ENCODE measurements around the gene MRPS2.
"Not testable (repeated sequence)": the region's sequence is repeated elsewhere in the genome, so short reads cannot be mapped to it uniquely, and the experiment has no call there.

MRPS2 gene

DNA sequence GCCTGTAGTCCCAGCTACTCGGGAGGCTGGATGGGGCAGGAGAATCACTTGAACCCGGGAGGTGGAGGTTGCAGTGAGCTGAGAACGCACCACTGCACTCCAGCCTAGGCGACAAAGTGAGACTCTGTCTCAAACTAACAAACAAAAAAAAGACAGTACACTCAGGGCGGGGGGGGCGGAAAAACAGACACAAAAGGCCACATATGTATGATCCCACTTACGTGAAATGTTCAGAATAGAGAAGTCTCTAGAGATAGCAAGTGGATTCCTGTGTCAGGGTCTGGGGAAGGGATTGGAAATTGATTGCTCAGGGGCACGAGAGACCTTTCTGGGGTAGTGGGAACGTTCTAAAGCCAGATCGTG is 11.7 kb downstream of the MRPS2 start:
- Histone ChIP-seq H4K20me1 (ENCODE audit: insufficient read depth, low read length) (no peaks in the 10 kb centered on the region), H3K27ac (ENCODE audit: low read depth, low read length, poor library complexity, severe bottlenecking) (no peak overlapping the region), H3K9me3 (ENCODE audit: low read length) (peaks cover 6% of the 10 kb centered on the region; the same call in 1 of the 2 replicates), H3K27me3 (ENCODE audit: insufficient read depth, low read length) (peaks cover 11% of the 10 kb centered on the region; the same call in 1 of the 2 replicates), H3K4me3 (ENCODE audit: low read depth, low read length, poor library complexity, severe bottlenecking) (no peak overlapping the region), H3K9ac (ENCODE audit: low read length) (no peak overlapping the region), H3K36me3 (ENCODE audit: insufficient read depth, low read length) (no peaks in the 10 kb centered on the region; the same call in 1 of the 2 replicates), H2AFZ (ENCODE audit: low read length) (no peak overlapping the region), H3K79me2 (ENCODE audit: insufficient read depth, low read length) (no peaks in the 10 kb centered on the region), H3K9me2 (ENCODE audit: low read depth, low read length) (no peaks in the 10 kb centered on the region), H3K4me2 (ENCODE audit: low read length) (no peak overlapping the region), H3F3A (ENCODE audit: insufficient read depth, low read length) (no peaks in the 10 kb centered on the region), H3K4me1 (ENCODE audit: insufficient read depth, low read length, severe bottlenecking) (no peaks in the 10 kb centered on the region)
- TF ChIP-seq, protein P1, sequence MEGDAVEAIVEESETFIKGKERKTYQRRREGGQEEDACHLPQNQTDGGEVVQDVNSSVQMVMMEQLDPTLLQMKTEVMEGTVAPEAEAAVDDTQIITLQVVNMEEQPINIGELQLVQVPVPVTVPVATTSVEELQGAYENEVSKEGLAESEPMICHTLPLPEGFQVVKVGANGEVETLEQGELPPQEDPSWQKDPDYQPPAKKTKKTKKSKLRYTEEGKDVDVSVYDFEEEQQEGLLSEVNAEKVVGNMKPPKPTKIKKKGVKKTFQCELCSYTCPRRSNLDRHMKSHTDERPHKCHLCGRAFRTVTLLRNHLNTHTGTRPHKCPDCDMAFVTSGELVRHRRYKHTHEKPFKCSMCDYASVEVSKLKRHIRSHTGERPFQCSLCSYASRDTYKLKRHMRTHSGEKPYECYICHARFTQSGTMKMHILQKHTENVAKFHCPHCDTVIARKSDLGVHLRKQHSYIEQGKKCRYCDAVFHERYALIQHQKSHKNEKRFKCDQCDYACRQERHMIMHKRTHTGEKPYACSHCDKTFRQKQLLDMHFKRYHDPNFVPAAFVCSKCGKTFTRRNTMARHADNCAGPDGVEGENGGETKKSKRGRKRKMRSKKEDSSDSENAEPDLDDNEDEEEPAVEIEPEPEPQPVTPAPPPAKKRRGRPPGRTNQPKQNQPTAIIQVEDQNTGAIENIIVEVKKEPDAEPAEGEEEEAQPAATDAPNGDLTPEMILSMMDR (IDR thresholded peaks at IDR 0.05; ENCODE audit: low read length), result no peak
- no peak for TF ChIP-seq EZH2 (IDR thresholded peaks at IDR 0.05; ENCODE audit: borderline replicate concordance, low read length)

DNA sequence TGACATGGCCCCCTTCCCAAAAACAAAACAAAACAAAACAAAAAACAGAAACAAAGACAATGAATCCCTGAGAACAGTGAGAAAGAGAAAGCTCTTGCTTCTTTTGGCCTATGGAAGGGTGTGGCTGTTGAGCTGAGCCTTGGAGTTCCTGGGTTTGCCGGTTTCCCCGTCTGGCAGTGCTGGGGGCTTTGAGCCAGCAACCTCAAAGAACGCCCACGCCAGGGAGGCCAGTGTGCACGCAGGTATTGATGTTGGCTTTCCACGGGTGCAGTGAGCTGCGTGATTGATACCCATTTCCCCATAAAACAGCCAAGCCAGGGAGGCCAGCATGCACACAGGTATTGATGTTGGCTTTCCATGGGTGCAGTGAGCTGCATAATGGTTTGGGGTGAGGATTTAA is 12.4 kb downstream of the MRPS2 start:
- Histone ChIP-seq H3K27ac (ENCODE audit: low read depth, low read length, poor library complexity, severe bottlenecking) (no peak overlapping the region), H3K4me3 (ENCODE audit: low read depth, low read length, poor library complexity, severe bottlenecking) (no peak overlapping the region), H2AFZ (ENCODE audit: low read length) (no peak overlapping the region), H3K4me1 (ENCODE audit: insufficient read depth, low read length, severe bottlenecking) (no peaks in the 10 kb centered on the region), H3K9me2 (ENCODE audit: low read depth, low read length) (no peaks in the 10 kb centered on the region), H3K9me3 (ENCODE audit: low read length) (peaks cover 6% of the 10 kb centered on the region; the same call in 1 of the 2 replicates), H3F3A (ENCODE audit: insufficient read depth, low read length) (no peaks in the 10 kb centered on the region), H3K9ac (ENCODE audit: low read length) (no peak overlapping the region), H3K4me2 (ENCODE audit: low read length) (no peak overlapping the region), H3K36me3 (ENCODE audit: insufficient read depth, low read length) (no peaks in the 10 kb centered on the region; the same call in 1 of the 2 replicates), H3K27me3 (ENCODE audit: insufficient read depth, low read length) (peaks cover 11% of the 10 kb centered on the region; the same call in 1 of the 2 replicates), H4K20me1 (ENCODE audit: insufficient read depth, low read length) (no peaks in the 10 kb centered on the region), H3K79me2 (ENCODE audit: insufficient read depth, low read length) (no peaks in the 10 kb centered on the region)
- TF ChIP-seq EZH2 (IDR thresholded peaks at IDR 0.05; ENCODE audit: borderline replicate concordance, low read length), result no peak
- TF ChIP-seq, protein P1 (IDR thresholded peaks at IDR 0.05; ENCODE audit: low read length), result no peak

DNA sequence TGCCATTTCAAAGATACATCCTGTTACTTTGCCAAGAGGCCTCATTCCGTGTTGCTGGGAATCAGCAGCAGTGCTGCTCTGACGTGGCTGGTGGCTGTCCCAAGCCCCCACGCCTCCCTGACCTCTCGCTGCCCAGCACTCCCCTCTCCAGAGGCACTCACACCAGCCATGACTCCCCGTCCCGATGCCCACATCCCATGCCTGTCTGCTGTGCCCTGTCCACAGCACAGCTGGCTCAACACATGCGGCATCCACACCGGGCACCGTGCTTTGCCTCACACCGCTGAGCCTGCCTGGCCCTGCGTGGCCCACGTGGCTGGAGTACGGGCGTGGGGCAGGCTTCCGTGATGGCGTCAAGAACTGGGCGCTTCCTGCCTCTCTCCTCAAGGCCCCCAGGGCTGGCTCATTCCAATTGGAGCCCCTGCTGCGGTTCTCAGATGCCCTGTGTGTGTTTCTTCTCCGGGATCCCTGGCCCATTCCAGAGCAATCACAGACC is 12.9 kb downstream of the MRPS2 start:
- Histone ChIP-seq H3F3A (ENCODE audit: insufficient read depth, low read length) (no peaks in the 10 kb centered on the region), H4K20me1 (ENCODE audit: insufficient read depth, low read length) (no peaks in the 10 kb centered on the region), H3K4me1 (ENCODE audit: insufficient read depth, low read length, severe bottlenecking) (no peaks in the 10 kb centered on the region), H3K4me3 (ENCODE audit: low read depth, low read length, poor library complexity, severe bottlenecking) (no peak overlapping the region), H3K9me2 (ENCODE audit: low read depth, low read length) (no peaks in the 10 kb centered on the region), H3K4me2 (ENCODE audit: low read length) (no peak overlapping the region), H3K9me3 (ENCODE audit: low read length) (peaks cover 6% of the 10 kb centered on the region; the same call in 1 of the 2 replicates), H3K9ac (ENCODE audit: low read length) (no peak overlapping the region), H3K27ac (ENCODE audit: low read depth, low read length, poor library complexity, severe bottlenecking) (no peak overlapping the region), H3K27me3 (ENCODE audit: insufficient read depth, low read length) (peaks cover 9% of the 10 kb centered on the region; the same call in 1 of the 2 replicates), H3K36me3 (ENCODE audit: insufficient read depth, low read length) (no peaks in the 10 kb centered on the region; the same call in 1 of the 2 replicates), H2AFZ (ENCODE audit: low read length) (no peak overlapping the region), H3K79me2 (ENCODE audit: insufficient read depth, low read length) (no peaks in the 10 kb centered on the region)
- TF ChIP-seq, protein P1 (IDR thresholded peaks at IDR 0.05; ENCODE audit: low read length), result no peak
- TF ChIP-seq EZH2 (IDR thresholded peaks at IDR 0.05; ENCODE audit: borderline replicate concordance, low read length), result no peak

DNA sequence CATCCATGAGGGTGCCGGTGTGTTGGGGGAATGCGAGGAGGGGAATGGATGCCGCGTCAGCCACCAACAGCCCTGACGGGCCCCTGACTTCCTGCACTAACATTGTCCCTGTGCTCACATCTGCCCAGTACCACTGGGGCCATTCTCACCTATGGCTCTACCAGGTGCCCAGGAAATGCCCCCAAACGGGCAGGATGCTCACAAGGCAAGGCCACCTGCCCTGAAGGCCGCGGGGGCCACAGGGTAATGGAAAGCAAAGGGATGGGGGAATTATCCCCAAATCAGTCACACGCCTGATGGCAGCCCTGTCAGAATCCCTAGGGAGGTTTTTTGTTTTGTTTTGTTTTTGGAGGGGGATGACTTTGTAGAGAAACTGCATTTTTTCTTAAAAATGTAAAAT is 13.4 kb downstream of the MRPS2 start:
- not testable (repeated sequence) for H3K27ac ChIP-seq (ENCODE audit: low read depth, low read length, poor library complexity, severe bottlenecking); H3K27me3 ChIP-seq (ENCODE audit: insufficient read depth, low read length); H3K36me3 ChIP-seq (ENCODE audit: insufficient read depth, low read length)

More for the DNA sequence above, 13.4 kb downstream of the MRPS2 start:
- H3K79me2 ChIP-seq (ENCODE audit: insufficient read depth, low read length); H2AFZ ChIP-seq (ENCODE audit: low read length); H3K9ac ChIP-seq (ENCODE audit: low read length); H3K4me3 ChIP-seq (ENCODE audit: low read depth, low read length, poor library complexity, severe bottlenecking); H3K4me2 ChIP-seq (ENCODE audit: low read length); H3K9me2 ChIP-seq (ENCODE audit: low read depth, low read length); H3K9me3 ChIP-seq (ENCODE audit: low read length); H3F3A ChIP-seq (ENCODE audit: insufficient read depth, low read length); H3K4me1 ChIP-seq (ENCODE audit: insufficient read depth, low read length, severe bottlenecking); H4K20me1 ChIP-seq (ENCODE audit: insufficient read depth, low read length): not testable (repeated sequence)
